Hematopoietic multipotent progenitor cell treated with erythropoietin and hydrocortisone succinate and interleukin-3 and kit ligand, for 15 days (in vitro differentiated cells): ENCODE results near the gene XRCC4.
"Not testable (repeated sequence)": the region's sequence is repeated elsewhere in the genome, so short reads cannot be mapped to it uniquely, and the experiment has no call there.

Experiments used
- DNase-seq: peaks from one replicate; pipeline ENCODE4 v3.0.0-alpha.2; 2015; ENCODE audit warnings: low spot score

The XRCC4 gene

DNA sequence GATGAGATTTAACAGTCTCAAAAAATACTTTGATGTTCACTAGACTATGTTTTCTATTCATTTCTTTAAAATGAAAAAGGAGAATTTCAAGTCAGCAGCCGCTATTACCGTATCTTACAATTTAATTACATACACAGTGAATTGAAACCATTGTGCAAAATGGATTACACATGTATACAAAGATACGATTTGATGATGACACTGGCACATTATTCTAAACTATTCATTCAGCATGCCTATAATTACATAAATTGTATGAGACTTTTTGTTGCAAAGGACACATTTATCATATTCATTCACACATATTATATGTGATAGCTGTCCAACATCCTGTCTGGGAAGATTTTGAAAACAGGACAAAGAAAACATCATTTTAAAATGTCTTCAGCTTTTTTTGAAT lies 275.9 kb downstream of the XRCC4 start:
- DNase-seq, result no peak

GRCh38 chr5:83353774-83354173 lies 276.4 kb downstream of the XRCC4 start:
- DNase-seq, result no peak

DNA sequence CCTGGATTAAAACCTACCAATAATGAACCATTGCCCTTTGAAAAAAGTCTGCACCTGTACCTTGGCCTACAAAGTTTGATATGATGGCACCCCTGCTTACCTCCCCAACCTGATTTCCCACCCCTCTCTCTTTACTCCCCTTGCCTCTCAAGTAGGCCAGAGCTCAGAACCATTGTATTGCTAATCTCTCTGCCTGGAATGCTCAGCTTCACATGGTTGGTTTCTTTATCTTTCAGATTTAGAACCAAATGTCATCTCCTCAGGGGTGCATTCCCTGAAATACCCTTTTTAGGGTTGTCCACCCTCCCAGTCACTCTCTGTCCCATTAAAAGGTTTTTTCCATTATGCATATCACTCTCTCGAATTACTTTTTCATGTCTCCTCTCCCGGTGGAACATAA lies 277.6 kb downstream of the XRCC4 start:
- DNase-seq, result no peak

DNA sequence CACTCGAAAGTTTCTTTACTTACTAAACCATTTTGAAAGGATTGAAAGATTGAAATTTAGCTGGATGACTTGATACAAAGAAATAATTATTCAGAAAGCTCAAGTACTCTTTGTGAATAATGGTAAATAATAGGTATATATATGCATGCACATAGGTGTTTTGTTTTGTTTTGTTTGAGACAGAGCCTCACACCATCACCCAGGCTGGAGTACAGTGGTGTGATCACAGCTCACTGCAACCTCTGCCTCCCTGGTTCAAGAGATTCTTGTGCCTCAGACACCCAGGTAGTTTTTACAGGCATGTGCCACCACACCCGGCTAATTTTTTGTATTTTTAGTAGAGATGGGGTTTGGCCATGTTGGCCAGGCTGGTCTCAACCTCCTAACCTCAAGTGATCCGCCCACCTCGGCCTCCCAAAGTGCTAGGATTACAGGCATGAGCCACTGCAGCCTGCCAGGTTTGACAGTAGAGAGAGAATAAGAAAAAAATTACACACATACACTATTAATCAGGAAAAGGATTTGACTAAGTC lies 278.2 kb downstream of the XRCC4 start:
- not testable (repeated sequence) for DNase-seq

DNA sequence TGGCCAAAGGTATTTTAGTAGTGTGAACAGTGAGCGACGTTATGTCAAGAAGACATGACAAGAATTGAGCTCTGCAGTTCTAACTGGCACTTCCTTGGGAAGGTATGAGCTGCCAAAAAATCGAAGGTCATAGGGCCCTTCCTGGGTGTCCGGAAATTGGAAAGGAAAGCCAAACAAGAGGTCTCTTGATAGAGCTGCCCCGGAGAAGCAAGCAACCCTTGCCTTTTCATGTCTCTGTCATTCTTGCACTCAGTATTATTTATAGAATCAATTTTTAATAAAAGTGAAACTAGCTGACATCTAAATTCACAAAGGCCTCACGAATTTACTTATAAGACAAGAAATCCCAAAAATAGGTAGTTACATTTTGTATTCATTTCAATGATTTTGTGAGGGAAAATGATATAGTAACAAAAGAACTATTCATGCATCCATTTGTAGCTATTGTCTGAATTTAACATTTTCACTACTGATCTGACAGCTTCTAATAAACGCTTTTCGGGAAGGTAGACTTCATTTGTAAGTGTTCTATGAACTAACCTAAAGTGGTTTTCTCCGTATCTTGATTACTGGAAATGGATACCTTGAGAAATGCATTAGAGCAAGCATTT lies 280.4 kb downstream of the XRCC4 start:
- no peak for DNase-seq

GRCh38 chr5:83360573-83360972 lies 283.2 kb downstream of the XRCC4 start:
- DNase-seq, result no peak

DNA sequence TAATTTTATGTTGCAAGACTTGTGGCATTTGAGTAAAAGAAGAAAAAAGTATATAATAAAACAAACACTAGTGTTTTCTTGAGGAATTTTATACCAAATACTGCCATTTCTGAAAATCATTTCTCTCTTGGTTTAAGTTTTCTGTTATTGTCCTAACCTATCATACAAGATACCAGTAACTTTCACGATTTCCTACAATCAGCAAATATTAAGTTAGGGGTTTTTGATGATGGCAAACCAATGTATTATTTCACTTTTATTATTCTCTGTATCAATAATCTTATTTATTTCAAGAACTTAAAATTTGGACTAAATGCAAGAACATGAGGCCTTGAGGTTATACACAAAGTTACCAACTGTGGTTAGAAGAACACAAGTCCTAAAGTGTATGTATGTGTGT lies 285.2 kb downstream of the XRCC4 start:
- no peak for DNase-seq

- DNase-seq, result no peak
These were observed 286.0 kb downstream of the XRCC4 start for GRCh38 chr5:83363111-83363885.

DNA sequence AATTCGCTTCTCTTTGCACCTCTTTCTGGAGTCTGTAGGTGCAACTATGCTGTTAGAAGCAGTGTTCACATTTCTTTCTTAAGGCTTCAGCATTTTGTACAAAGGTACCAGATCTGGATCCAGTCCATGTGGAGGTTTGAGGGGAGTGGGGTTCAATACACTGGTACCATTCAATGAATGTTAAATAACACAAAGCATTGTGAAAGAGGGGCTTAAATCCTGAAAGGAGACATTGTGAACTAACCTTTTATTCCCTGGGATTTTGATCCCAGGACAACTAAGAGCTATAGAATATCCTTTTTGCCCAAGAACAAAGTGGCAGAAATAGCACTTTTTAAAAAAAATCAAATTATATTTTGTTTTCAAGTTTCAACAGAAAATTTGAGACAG lies 286.5 kb downstream of the XRCC4 start:
- no peak for DNase-seq

- DNase-seq, result no peak
These were observed 287.3 kb downstream of the XRCC4 start for GRCh38 chr5:83364312-83365299.

- no peak for DNase-seq
These were observed 291.0 kb downstream of the XRCC4 start for GRCh38 chr5:83368319-83368718.

- no peak for DNase-seq
These were observed 291.5 kb downstream of the XRCC4 start for GRCh38 chr5:83368835-83369234.

DNA sequence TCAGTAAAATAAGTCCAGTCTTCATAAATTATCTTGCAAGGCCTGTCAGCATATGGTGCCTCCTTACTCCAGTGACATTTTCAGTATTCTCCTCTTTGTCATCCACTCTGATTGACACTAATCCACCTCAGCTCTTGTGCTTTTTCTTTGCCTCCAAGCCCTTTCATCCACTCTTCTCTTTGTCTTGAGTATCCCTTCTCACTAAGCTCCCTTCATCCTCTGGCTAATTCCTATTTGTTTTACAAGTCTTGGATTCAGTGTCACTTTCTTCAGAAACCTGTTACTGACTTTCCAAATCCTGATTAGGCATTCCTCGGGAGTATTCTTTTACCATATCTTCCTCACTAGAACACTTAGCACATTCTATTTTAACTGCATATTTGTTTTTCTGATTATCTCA lies 293.6 kb downstream of the XRCC4 start:
- no peak for DNase-seq

DNA sequence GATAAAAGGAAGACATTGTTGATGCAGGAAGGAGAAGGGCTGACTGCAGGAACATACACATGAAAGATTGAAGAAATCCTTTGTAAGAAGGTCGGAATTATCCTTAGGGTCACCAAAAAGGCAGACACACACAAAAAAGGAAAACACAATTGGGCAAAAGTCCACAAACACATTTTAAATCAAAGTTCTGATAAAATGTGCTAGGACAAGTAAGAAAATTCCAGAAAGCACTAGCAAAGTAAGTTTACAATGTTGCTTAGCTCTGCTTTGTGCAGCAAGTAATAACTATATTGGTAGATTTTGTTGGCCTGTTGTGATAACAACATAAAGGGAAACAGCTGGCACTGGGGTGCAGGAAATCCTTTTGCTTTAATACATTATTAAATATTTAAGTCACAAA lies 294.4 kb downstream of the XRCC4 start:
- DNase-seq, result no peak

- DNase-seq, result no peak
These were observed 297.2 kb downstream of the XRCC4 start for GRCh38 chr5:83374547-83374946.

DNA sequence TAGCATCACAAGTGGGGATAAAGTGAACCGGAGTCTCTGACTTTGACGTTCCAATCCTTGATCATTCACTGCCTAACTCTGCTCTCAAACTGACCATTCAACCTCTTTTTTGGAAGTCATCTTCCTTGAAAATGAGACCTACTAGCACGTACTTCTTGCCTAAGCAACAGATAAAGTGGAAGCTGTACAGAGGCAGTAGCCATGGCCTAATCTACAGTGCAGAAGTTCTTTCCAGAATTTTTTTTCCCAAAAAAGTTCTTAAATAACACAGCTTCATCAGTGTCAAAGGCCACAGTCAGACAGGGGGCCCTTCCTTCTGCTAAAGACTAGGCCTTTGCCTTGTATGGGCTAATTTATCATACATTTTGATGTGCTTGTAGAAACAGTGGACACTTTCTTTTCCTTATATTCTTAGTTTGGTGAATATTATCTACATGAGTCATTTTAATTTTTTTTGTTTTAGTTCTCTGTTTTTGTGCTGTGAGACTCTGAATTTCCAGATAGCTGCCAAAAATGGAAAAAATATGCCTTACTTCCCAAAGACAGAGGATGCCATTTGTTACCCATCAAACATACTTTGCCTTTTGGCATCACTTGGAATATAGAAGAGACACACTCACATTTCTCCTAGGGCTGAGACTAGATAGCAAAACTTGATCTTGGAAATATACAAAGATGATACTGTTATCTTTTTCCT lies 297.9 kb downstream of the XRCC4 start:
- DNase-seq, result no peak

- no peak for DNase-seq
These were observed 299.1 kb downstream of the XRCC4 start for GRCh38 chr5:83376461-83376860.

GRCh38 chr5:83377131-83377865 lies 300.0 kb downstream of the XRCC4 start:
- DNase-seq, result no peak

DNA sequence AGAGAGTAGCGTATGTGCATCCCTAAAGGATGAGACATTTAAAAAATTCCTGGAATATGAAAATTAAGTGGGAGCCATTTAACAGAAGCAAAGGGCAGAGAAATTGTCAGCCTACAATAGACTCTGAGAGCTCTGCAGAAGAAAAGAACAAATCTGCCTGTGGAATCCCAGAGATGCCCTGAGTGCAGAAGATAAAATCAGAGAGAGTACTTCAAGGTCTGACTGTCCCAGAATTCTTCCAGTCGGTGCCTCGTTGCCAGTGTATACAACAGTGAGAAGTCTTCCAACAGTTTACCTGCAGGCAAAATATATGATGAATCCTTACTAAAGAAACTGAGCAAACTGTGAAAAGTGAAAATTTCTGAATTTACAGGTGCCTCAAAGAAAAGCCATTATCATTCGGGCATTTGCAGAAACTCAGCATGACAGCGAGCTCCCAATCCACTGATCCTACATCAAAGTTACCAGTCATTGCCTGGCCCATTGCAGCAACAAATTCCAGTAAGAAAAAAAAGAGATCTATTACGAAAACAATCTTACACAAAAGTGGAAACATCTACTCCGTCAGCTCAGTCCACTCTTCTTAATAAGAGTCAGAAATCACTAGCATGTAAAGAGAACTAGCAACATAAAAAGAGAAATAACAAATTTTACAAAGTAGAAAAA lies 301.4 kb downstream of the XRCC4 start:
- DNase-seq, result no peak

- no peak for DNase-seq
These were observed 308.5 kb downstream of the XRCC4 start for GRCh38 chr5:83385812-83386211.

DNA sequence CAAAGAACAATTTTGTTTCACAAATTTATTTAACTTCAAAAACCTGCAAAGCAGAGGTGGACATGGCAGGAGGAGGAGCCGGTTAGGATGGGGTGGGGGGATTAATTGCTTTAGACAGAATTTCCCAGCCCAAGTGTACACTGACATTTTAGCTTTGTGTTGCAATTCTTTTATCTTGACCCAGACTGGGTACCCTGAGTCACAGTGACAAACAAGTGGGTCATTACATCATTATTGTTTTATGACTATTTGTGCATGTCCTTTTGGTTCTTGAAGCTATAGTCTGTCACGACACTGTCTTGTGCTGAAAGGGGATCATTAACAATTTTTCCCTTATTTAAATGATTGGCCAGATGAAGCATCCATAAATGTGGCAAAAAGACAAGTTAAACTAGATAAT lies 309.7 kb downstream of the XRCC4 start:
- DNase-seq, result no peak
